Common myeloid progenitor, CD34-positive (primary cell): ENCODE measurements around the gene ITGA7.
A peak's percentile ranks its signal among the peaks of the same experiment; 100 is the strongest.

Experiments
- CTCF ChIA-PET: fragments of 350-600 bp; sonication (Branson Sonifier 250); formaldehyde crosslinking; loops from one replicate; lab custom pipeline; 2021; ENCODE audit warnings: antibody characterized with exemption; lab: Charles Lee
- POLR2A ChIA-PET: fragments of 350-600 bp; sonication (Branson Sonifier 250); formaldehyde crosslinking; loops from one replicate; lab custom pipeline; 2021; ENCODE audit warnings: antibody characterized with exemption; lab: Charles Lee
- DNase-seq, 3 donors: peaks; one replicate each; pipeline versions ENCODE4 v3.0.0 to v3.0.0-alpha.2; 2013
- H3K27ac ChIP-seq, 2 experiments: 1 replicate in 1 of 2; 2 replicates in 1 of 2; pipeline ENCODE4 v1.7.0; 2013; ENCODE audit warnings: inconsistent platforms in 2 of 2, low read length in 2 of 2, mild to moderate bottlenecking in 2 of 2, low read depth in 1 of 2, moderate library complexity in 1 of 2; ENCODE audit not compliant: severe bottlenecking in 2 of 2, insufficient read depth in 1 of 2, poor library complexity in 1 of 2
- H3K27me3 ChIP-seq, 5 experiments: replicated peaks in 2 of 5; 1 replicate in 3 of 5; 2 replicates in 2 of 5; pipeline versions ENCODE4 v1.6.1 to v1.7.0; 2013; ENCODE audit warnings: low read length in 4 of 5, mild to moderate bottlenecking in 2 of 5, moderate library complexity in 2 of 5, inconsistent platforms in 1 of 5; ENCODE audit not compliant: insufficient read depth in 5 of 5, control insufficient read depth in 4 of 5
- H3K36me3 ChIP-seq, 4 experiments: 1 replicate in 2 of 4; 2 replicates in 2 of 4; pipeline versions ENCODE4 v1.6.1 to v1.7.0; 2013; ENCODE audit warnings: low read length in 3 of 4, control low read depth in 1 of 4, mild to moderate bottlenecking in 1 of 4; ENCODE audit not compliant: control insufficient read depth in 4 of 4, insufficient read depth in 4 of 4
- H3K4me1 ChIP-seq, 4 experiments: 1 replicate in 3 of 4; 2 replicates in 1 of 4; pipeline versions ENCODE4 v1.6.1 to v1.7.1; 2013; ENCODE audit warnings: low read length in 3 of 4, mild to moderate bottlenecking in 3 of 4, control low read depth in 1 of 4, inconsistent platforms in 1 of 4, moderate library complexity in 1 of 4; ENCODE audit not compliant: control insufficient read depth in 4 of 4, insufficient read depth in 4 of 4; ENCODE audit errors: control extremely low read depth in 1 of 4
- H3K4me3 ChIP-seq, 7 experiments: 1 replicate in 4 of 7; 2 replicates in 3 of 7; pipeline versions ENCODE4 v1.5.1 to v1.7.0; 2013; ENCODE audit warnings: mild to moderate bottlenecking in 7 of 7, low read length in 6 of 7, moderate library complexity in 6 of 7, inconsistent platforms in 2 of 7, low read depth in 2 of 7, control low read depth in 1 of 7; ENCODE audit not compliant: insufficient read depth in 4 of 7, control insufficient read depth in 1 of 7; ENCODE audit errors: extremely low read depth in 1 of 7
- H3K9me3 ChIP-seq, 5 experiments: 1 replicate in 4 of 5; 2 replicates in 1 of 5; pipeline versions ENCODE4 v1.6.1 to v1.7.1; 2013; ENCODE audit warnings: low read length in 4 of 5, mild to moderate bottlenecking in 2 of 5, inconsistent platforms in 1 of 5, low read depth in 1 of 5, moderate library complexity in 1 of 5; ENCODE audit not compliant: control insufficient read depth in 4 of 5, insufficient read depth in 2 of 5; ENCODE audit errors: control extremely low read depth in 1 of 5
- WGBS: methylation state at CpG from one replicate; pipeline ENCODE4 v1.1.5; 2013; ENCODE audit not compliant: insufficient coverage; 5-methylcytosine and 5-hydroxymethylcytosine counted together

The ITGA7 gene

GRCh38 chr12:55718015-55718414, 10.3 kb upstream of the ITGA7 start:
- H3K4me3 ChIP-seq, result no peak overlapping the region
- ChIA-PET POLR2A (interaction anchor here (1.1 kb wide), 1 partner anchor 20 kb away, joined by 3 read pairs; no protein-coding TSS in a partner anchor), CTCF (interaction anchor here (1.5 to 3.1 kb wide), 4 partner anchors 11 to 209 kb away, joined by 3 to 19 read pairs (median 13); partner anchors contain the start of gene CD63)
- peaks cover 0 to 18% (median 13%) of the 10 kb centered on the region in 4 experiments for H3K36me3 ChIP-seq
- WGBS, result no CpG with 5 or more reads among the region's 4 CpGs
- H3K27ac ChIP-seq, result no peak overlapping the region
- H3K27me3 ChIP-seq, result peaks cover 0 to 2% (median 0%) of the 10 kb centered on the region in 5 experiments
- DNase-seq, result no peak
- H3K9me3 ChIP-seq, result no peaks in the 10 kb centered on the region
- peaks cover 3 to 27% (median 19%) of the 10 kb centered on the region in 4 experiments for H3K4me1 ChIP-seq

- Histone ChIP-seq H3K36me3 (peaks cover 0 to 16% (median 12%) of the 10 kb centered on the region in 4 experiments), H3K4me1 (peaks cover 3 to 27% (median 19%) of the 10 kb centered on the region in 4 experiments), H3K4me3 (peak overlapping the region in 5 of 7 experiments; percentile 83 to 98 (median 92)), H3K9me3 (no peaks in the 10 kb centered on the region), H3K27me3 (peaks cover 0 to 2% (median 0%) of the 10 kb centered on the region in 5 experiments), H3K27ac (peak overlapping the region in 1 of 2 experiments; percentile 89)
- POLR2A ChIA-PET, result interaction anchor here (0.9 kb wide), 1 partner anchor 12 kb away, joined by 4 read pairs; the partner anchor contains the start of gene CD63
- no peak for DNase-seq
- CTCF ChIA-PET, result interaction anchor here (1.0 to 3.1 kb wide), 8 partner anchors 8 to 1177 kb away, joined by 3 to 19 read pairs (median 8); partner anchors contain the start of genes CD63 and ITGA7
- 59% methylated on average over 7 of the region's 8 CpGs for WGBS
Observed at GRCh38 chr12:55717011-55718007, 9.6 kb upstream of the ITGA7 start.

- H3K27me3 ChIP-seq, result peaks cover 0 to 2% (median 0%) of the 10 kb centered on the region in 5 experiments
- no peaks in the 10 kb centered on the region for H3K9me3 ChIP-seq
- H3K27ac ChIP-seq, result peak overlapping the region; percentile 87 to 89
- no peak for DNase-seq
- H3K36me3 ChIP-seq, result peaks cover 0 to 16% (median 12%) of the 10 kb centered on the region in 4 experiments
- WGBS, result 2% methylated on average over 9 of the region's 13 CpGs
- ChIA-PET CTCF (interaction anchor here (1.0 to 3.1 kb wide), 9 partner anchors 9 to 1176 kb away, joined by 3 to 19 read pairs (median 7); partner anchors contain the start of genes CD63 and ITGA7), POLR2A (interaction anchor here (0.8 to 1.0 kb wide), 3 partner anchors 12 to 473 kb away, joined by 3 to 4 read pairs (median 4); partner anchors contain the start of genes CD63 and SMARCC2)
- H3K4me1 ChIP-seq, result peaks cover 3 to 27% (median 19%) of the 10 kb centered on the region in 4 experiments
- peak overlapping the region; percentile 83 to 98 (median 92) for H3K4me3 ChIP-seq
Observed at GRCh38 chr12:55716582-55716957, 8.9 kb upstream of the ITGA7 start.

GRCh38 chr12:55715833-55716581, 8.3 kb upstream of the ITGA7 start, which contains the start of gene BLOC1S1:
Gene BLOC1S1, plus strand, starts transcription at chr12:55716046. Its CDS starts 6 bp downstream, at chr12:55716052.
- Histone ChIP-seq H3K4me3 (peak within 1 kb of the TSS; percentile 83 to 98 (median 92)), H3K9me3 (no peaks in the 10 kb centered on the region), H3K27ac (peak within 1 kb of the TSS; percentile 87 to 89), H3K27me3 (peaks cover 0 to 2% (median 0%) of the 10 kb centered on the region in 5 experiments), H3K4me1 (peaks cover 3 to 27% (median 19%) of the 10 kb centered on the region in 4 experiments), H3K36me3 (peaks cover 0 to 16% (median 12%) of the 10 kb centered on the region in 4 experiments)
- WGBS, result 0% methylated on average over 38 of the region's 42 CpGs
- CTCF ChIA-PET, result interaction anchor here (1.0 to 3.1 kb wide), 8 partner anchors 9 to 312 kb away, joined by 5 to 19 read pairs (median 8); partner anchors contain the start of genes CD63 and ITGA7
- POLR2A ChIA-PET, result interaction anchor here (0.8 to 1.0 kb wide), 2 partner anchors 13 to 474 kb away, joined by 3 to 4 read pairs; partner anchors contain the start of genes CD63 and SMARCC2
- peak; percentile 88 to 93 (median 91) for DNase-seq

- Histone ChIP-seq H3K27ac (peak overlapping the region; percentile 87 to 89), H3K27me3 (peaks cover 0 to 2% (median 2%) of the 10 kb centered on the region in 5 experiments), H3K9me3 (no peaks in the 10 kb centered on the region), H3K4me1 (peaks cover 3 to 27% (median 19%) of the 10 kb centered on the region in 4 experiments), H3K4me3 (peak overlapping the region; percentile 83 to 98 (median 92)), H3K36me3 (peaks cover 0 to 14% (median 11%) of the 10 kb centered on the region in 4 experiments)
- POLR2A ChIA-PET, result interaction anchor here (1.0 kb wide), 1 partner anchor 474 kb away, joined by 3 read pairs; the partner anchor contains the start of gene SMARCC2
- CTCF ChIA-PET, result interaction anchor here (0.9 to 3.1 kb wide), 8 partner anchors 8 to 313 kb away, joined by 3 to 19 read pairs (median 6); partner anchors contain the start of genes CD63 and ITGA7
- WGBS, result 83% methylated on average over 5 of the region's 7 CpGs
- DNase-seq, result no peak
Observed at GRCh38 chr12:55715169-55715764, 7.6 kb upstream of the ITGA7 start.

GRCh38 chr12:55713721-55714120, 6.0 kb upstream of the ITGA7 start:
- CTCF ChIA-PET, result no interaction called here
- Histone ChIP-seq H3K4me1 (peaks cover 10 to 35% (median 22%) of the 10 kb centered on the region in 4 experiments), H3K4me3 (no peak overlapping the region), H3K36me3 (no peaks in the 10 kb centered on the region), H3K9me3 (no peaks in the 10 kb centered on the region), H3K27ac (no peak overlapping the region), H3K27me3 (peaks cover 0 to 9% (median 5%) of the 10 kb centered on the region in 5 experiments)
- 100% methylated on average over 1 of the region's 2 CpGs for whole genome bisulfite sequencing
- DNase-seq, result no peak
- POLR2A ChIA-PET, result no interaction called here
